H54 (cell line): Measurements from ENCODE around the gene ARSG.

Experiments used
- DNase-seq: peaks from one replicate; pipeline ENCODE4 v3.0.0; 2011; ENCODE audit warnings: low spot score, mixed read lengths; ENCODE audit not compliant: insufficient read length
- FAIRE-seq: peaks from 3 replicates; lab custom pipeline; 2011; peaks lifted over from hg19 to GRCh38; lab: Jason Lieb, UNC
- POLR2A ChIP-seq: IDR thresholded peaks from 2 replicates; pipeline ENCODE4 v1.6.1; 2011; ENCODE audit warnings: low read depth, mild to moderate bottlenecking, low read length

ARSG gene

DNA sequence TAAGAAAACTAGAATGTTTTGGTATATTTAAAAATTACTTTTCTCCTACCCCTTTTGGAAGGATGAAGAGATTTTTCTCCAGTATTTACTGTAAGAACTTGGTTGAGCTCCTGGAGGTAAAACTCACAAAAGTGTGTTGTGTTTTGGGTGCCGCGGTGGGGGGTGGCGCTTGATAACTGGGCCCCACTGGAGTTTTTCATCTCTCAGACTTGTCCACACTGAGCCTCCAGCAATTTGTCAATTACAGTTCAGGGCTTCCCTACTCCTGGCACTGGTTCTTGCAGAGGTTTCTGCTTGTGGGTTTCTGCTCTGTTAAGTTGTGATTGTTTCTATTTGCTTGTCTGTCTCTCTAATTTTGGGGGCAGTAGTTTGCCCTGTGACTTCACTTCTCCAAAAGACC lies 126.0 kb downstream of the ARSG start:
- DNase-seq (no peak), FAIRE-seq (no peak)
- no peak for TF ChIP-seq POLR2A

DNA sequence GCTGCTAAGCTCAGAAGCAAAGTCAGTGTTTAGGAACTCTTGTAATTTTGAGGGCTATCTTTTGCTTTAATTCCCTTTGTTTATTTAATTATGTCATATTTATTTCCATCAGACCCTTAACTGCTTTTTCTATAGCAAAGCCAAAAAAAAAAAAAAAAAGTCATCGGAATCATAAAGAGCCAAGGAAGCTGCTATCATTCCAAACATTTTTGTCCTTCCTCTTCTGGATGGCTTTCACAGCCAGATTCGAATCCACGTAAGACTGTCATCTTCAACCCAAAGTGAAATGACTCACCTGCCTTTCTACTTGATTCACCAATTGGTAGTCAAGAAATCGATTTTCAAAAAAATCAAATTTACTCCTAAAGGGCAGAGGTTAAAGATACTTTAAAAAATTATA lies 127.6 kb downstream of the ARSG start:
- DNase-seq: no peak
- TF ChIP-seq POLR2A: no peak
- FAIRE-seq: no peak

DNA sequence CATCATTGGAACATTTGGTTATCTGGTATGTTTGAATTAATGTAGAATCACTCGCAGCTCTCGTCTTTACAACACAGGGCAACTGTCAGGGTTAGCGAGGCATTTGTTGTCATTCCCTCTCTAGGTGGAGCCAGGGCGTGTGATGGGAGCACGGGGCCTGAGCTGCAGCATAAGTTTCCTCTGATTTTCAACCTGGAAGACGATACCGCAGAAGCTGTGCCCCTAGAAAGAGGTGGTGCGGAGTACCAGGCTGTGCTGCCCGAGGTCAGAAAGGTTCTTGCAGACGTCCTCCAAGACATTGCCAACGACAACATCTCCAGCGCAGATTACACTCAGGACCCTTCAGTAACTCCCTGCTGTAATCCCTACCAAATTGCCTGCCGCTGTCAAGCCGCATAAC lies 128.8 kb downstream of the ARSG start:
- DNase-seq (no peak), FAIRE-seq (no peak)
- TF ChIP-seq POLR2A: no peak

DNA sequence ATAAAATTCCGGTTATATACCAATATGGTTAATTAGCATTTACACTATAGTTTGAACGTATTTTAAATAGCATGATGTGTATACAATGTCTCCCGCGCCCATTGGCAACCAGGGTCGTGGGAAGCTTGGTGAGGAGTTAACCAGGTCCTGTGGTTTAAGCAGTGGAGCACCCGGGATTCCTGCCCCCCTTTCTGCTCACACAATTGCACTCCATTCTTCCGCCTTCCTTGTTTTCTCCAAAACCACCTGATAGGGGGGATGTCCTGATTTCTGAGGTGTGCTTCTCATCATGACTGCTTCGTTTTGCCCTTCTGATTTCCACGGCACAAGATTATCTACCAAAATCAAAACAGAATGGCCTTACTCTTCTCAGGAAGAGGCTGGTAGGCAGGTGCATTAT lies 130.2 kb downstream of the ARSG start:
- FAIRE-seq: no peak
- TF ChIP-seq POLR2A: no peak
- DNase-seq: no peak

DNA sequence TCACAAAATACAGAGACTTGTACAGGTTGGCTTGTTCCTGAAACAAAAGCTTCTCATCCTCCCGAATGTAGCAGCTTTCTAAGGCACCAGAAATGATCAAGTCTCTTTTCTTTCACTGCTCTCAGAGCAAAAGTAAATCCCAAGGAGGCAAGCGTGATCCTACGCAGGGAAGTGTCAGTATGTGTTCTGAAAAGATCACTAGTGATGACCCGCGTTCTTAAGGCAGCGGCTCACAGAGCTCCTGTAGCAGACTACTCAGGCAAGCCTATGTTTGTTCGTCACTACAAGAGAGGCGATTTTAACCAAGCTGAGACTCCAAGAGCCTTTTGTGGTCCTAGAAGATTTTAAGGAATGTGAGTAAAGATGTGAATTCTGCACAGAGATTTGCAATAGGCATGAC lies 131.5 kb downstream of the ARSG start:
- FAIRE-seq (no peak), DNase-seq (no peak)
- TF ChIP-seq POLR2A: no peak

DNA sequence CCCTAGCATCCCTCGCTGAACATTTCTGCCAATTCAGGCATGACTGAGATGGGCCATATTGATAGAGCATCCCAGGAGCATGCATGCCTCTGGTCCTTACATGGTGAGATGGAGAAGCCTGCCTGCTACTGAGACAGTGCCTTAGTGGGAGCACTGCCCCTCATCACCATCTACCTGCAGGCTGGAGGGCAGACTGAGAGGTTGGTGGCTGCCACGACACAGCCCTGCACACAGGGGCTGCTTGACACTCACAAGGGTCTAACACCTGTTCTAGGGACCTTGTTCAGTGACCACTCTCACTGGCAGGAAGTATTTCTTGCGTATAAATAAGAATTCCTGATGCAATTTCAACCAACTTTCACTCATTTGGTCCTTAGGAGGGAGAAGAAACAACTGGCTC lies 132.0 kb downstream of the ARSG start:
- no peak for FAIRE-seq
- DNase-seq: no peak
- no peak for TF ChIP-seq POLR2A

DNA sequence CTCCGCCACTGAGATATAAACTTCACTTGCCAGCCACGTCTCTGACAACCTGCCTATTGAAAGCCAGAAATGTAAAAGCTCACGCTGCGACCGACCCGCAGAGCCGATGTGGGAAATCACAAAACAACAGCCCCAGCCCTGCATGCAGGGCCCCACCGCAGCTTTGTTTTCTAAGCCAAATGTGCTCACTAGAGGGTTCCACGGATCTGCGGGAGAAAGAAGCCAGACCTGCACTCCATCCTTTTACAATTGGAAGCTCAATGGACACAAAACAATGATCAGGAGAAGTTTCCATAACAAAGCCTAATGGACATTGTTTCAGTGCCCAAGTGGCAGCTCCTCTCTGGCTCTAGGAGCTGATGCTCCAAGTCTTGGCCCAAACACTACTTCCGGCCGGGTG lies 132.9 kb downstream of the ARSG start:
- no peak for DNase-seq
- no peak for TF ChIP-seq POLR2A
- no peak for FAIRE-seq

DNA sequence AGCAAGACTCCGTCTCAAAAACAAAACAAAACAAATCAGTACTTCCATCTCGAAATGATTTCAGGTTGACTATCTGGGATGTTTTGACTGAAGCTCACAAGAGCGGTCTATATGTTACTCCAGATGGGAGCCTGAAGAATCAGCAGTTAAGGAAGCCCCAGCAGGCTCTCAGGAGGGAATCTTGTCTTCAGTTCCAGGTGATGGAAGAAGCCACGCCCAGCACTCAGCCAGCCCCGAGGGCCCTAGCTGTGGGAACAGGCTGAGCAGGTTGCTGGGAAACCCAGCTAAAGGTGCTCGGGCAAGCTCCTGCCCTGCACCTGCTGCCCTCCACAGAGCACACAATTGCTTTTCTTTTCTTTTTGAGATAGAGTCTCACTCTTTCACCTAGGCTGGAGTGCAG lies 133.6 kb downstream of the ARSG start:
- no peak for DNase-seq
- FAIRE-seq: no peak
- no peak for TF ChIP-seq POLR2A

DNA sequence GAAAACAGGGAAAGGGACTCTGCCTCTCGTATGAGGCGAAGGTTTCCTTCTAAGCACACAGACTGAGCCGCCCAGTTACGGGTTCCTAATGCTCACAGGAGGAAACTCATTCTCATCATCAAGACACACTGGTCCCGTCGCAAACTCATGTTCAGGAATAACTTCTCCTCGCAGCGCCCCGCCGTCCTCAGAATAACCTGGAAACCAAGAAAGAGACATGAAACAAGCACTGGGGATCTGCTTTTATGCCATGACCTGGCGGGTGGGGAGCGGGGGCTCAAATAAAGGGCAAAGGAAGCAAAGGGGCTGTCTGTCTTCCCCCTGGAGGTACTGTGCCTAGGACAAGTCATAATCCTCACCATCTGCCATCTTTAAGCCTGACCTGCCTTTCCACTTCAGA lies 134.7 kb downstream of the ARSG start:
- no peak for TF ChIP-seq POLR2A
- no peak for DNase-seq
- FAIRE-seq: no peak

DNA sequence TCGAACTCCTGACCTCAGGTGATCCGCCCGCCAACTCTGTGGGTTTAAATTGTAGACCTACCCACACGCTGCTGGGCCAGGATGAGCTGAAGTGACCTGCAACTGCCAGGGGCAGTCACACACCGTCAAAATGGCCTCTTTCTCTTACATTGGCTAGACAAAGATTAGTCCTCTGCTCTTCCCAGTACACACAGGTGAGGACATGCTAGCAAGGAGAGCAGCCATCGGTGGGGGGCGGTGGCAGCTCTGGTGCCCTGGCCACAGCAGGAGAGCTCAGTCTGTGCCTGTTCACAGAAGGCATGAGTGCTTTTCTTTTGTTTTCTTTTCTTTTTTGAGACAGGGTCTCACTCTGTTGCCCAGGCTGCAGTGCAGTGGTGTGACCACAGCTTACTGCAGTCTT lies 136.3 kb downstream of the ARSG start:
- FAIRE-seq: no peak
- no peak for DNase-seq
- TF ChIP-seq POLR2A: no peak

DNA sequence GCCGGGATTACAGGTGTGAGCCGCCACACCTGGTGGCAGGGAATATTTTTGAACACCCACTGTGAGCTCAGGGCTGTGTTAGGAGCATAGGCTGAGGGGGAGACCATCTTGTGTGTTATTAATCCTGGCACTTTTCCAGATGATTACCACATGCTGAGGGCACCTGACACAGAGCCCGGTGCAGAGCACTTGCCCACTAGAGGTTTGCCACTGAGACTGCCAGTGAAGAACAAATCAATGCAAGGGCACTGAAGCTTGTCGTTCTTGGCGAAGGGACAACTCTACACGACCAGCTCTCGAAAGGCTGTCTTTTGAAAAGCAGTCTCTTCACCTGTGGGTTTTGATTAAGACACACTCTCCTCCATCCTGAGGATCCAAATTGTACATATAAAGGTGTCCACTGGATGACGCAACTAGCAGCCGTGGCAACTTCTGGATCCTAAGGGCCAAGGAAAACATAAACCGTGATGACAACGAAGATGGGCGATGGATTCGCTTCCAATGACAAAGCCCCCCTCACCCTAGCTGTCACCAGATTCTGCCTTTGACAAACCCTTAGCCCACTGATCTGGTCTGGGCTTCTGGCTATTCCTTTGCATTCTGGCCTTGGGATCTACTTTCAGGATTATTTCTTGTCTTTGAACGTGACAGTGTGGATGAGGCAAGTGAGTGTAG lies 137.3 kb downstream of the ARSG start:
- no peak for DNase-seq
- FAIRE-seq: no peak
- TF ChIP-seq POLR2A: no peak

DNA sequence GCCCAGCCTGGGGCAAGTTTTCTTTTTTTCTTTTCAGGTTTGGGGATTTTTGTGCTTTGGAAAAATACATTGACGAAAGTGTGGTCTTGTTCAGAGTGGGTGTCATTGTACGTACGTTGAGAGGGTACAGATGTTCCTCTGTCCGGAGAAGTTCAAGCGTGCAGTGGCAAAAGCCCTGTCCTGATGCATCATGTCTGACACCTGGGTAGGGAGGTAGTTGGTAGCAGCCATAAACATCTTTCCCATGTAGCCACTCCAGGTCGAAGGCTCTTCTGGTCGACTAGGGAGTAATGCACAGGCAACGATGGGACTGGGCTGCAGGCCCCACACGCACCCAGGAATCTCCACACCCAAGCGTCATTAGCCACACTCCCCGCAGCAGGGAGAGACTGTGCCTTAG lies 138.6 kb downstream of the ARSG start:
- DNase-seq: no peak
- no peak for TF ChIP-seq POLR2A
- FAIRE-seq: no peak

DNA sequence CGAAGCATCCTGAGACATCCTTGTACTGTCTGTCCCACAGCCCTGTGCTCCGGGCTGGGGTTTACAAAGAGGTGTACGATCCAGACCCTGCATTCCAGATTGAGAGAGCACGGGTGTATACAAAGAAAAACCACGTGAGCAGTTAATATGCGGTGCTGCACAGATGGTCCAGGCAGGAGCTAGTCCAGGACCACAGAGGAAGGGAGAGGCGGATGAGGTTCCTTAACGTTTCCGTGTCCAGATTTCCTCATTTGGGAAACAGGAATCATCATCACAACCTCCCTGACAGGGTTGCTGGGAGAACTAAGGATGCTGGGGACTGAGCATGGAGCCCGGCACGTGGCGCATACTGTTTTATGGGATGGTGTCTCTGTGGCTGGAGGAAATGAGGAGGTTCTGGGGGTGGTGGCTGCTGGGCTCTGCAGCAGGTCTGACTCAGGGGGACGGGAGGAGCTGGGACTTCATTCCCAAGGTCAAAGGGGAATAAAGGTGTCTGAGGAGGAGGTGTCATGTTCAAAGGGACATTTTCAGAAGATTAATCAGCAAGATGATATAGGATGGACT lies 139.8 kb downstream of the ARSG start:
- FAIRE-seq (no peak), DNase-seq (no peak)
- TF ChIP-seq POLR2A: no peak

DNA sequence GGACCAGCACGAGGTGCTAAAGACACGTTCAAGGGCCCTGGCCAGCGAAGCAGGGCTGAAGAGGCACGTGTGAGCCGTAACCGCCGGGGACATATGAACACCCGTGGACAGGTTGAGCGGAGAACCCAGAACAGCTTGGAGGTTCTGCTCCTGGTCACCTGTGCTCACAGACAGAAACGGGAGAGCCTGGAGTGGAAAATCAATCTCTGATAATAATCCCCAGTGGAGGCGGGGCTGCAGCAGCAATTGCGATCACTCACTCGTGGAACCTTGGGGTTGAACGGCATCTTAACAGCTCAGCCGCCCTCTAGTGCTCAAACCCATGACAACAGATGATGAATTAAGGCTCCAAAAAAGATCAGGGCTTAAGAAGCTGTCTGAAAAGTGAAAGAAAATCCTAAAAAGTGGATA lies 140.4 kb downstream of the ARSG start:
- peak; percentile 23 for DNase-seq

More for the DNA sequence above, 140.4 kb downstream of the ARSG start:
- no peak for FAIRE-seq
- no peak for TF ChIP-seq POLR2A
